ENCODE results near the gene KL. TPM values are rescaled to one million over a fixed set of nuclear protein-coding genes. Genes with fewer than 3 reads are reported as not detected.

The KL gene
- total RNA-seq, 4 donors from 2014 or later: 2.6 to 6.9 (median 5.1) TPM

GRCh38 chr13:33092073-33092987, 76.1 kb downstream of the KL start:
- no peaks in the 10 kb centered on the region for H3K36me3 ChIP-seq
- no peak for DNase-seq
- TF ChIP-seq CTCF (IDR thresholded peaks at IDR 0.05) (no peak), POLR2A (IDR thresholded peaks at IDR 0.05) (no peak)
- no peaks in the 10 kb centered on the region for H3K27me3 ChIP-seq
- no peaks in the 10 kb centered on the region for H3K9me3 ChIP-seq
- intact Hi-C loops (cut with DNase I; ENCODE audit: low total_unique reads): no loop called here
- H3K4me1 ChIP-seq: no peaks in the 10 kb centered on the region
- no peak overlapping the region for H3K4me3 ChIP-seq
- H3K27ac ChIP-seq: peak overlapping the region in 1 of 2 donors; percentile 55

- intact Hi-C loops (cut with DNase I; ENCODE audit: low total_unique reads): no loop called here
- no peaks in the 10 kb centered on the region for H3K27me3 ChIP-seq
Measured at GRCh38 chr13:33096886-33097605, 80.8 kb downstream of the KL start.

GRCh38 chr13:33099860-33100259, 83.6 kb downstream of the KL start:
- no peak for TF ChIP-seq CTCF (IDR thresholded peaks at IDR 0.05)
- no peak for DNase-seq
- Histone ChIP-seq H3K27me3 (no peaks in the 10 kb centered on the region), H3K36me3 (no peaks in the 10 kb centered on the region), H3K4me3 (no peak overlapping the region), H3K27ac (no peak overlapping the region), H3K9me3 (no peaks in the 10 kb centered on the region), H3K4me1 (no peaks in the 10 kb centered on the region)
- intact Hi-C loops (cut with DNase I; ENCODE audit: low total_unique reads): no loop called here

More at GRCh38 chr13:33096886-33097605, 80.8 kb downstream of the KL start:
- Histone ChIP-seq H3K4me3 (no peak overlapping the region), H3K9me3 (no peaks in the 10 kb centered on the region), H3K36me3 (no peaks in the 10 kb centered on the region), H3K4me1 (no peaks in the 10 kb centered on the region), H3K27ac (no peak overlapping the region)
- no peak for DNase-seq
- TF ChIP-seq POLR2A (IDR thresholded peaks at IDR 0.05) (no peak), CTCF (IDR thresholded peaks at IDR 0.05) (no peak)

GRCh38 chr13:33100886-33101285, 84.7 kb downstream of the KL start:
- Histone ChIP-seq H3K4me3 (no peak overlapping the region), H3K27me3 (no peaks in the 10 kb centered on the region), H3K27ac (no peak overlapping the region), H3K36me3 (no peaks in the 10 kb centered on the region), H3K9me3 (no peaks in the 10 kb centered on the region), H3K4me1 (no peaks in the 10 kb centered on the region)
- no peak for DNase-seq
- intact Hi-C loops (cut with DNase I; ENCODE audit: low total_unique reads): no loop called here
- TF ChIP-seq CTCF (IDR thresholded peaks at IDR 0.05) (no peak), POLR2A (IDR thresholded peaks at IDR 0.05) (no peak)

GRCh38 chr13:33101835-33102234, 85.6 kb downstream of the KL start:
- Histone ChIP-seq H3K4me1 (no peaks in the 10 kb centered on the region), H3K27me3 (no peaks in the 10 kb centered on the region), H3K4me3 (no peak overlapping the region), H3K9me3 (no peaks in the 10 kb centered on the region), H3K27ac (no peak overlapping the region), H3K36me3 (no peaks in the 10 kb centered on the region)
- intact Hi-C loops (cut with DNase I; ENCODE audit: low total_unique reads): no loop called here
- TF ChIP-seq CTCF (IDR thresholded peaks at IDR 0.05) (no peak), POLR2A (IDR thresholded peaks at IDR 0.05) (no peak)
- DNase-seq: no peak

Measured in uterus (tissue), 4 donors.